GM19035 (cell line): ENCODE data around the gene WDR70.
"Not testable (repeated sequence)": the region's sequence is repeated elsewhere in the genome, so short reads cannot be mapped to it uniquely, and the experiment has no call there.

Source experiments
- ATAC-seq: cut with Tn5 transposase; IDR thresholded peaks from one replicate; pipeline ENCODE4 v1.9.1; 2021; ENCODE audit not compliant: unreplicated experiment

The WDR70 gene

GRCh38 chr5:37379100-37379628 is at the start of gene WDR70:
TSS of gene WDR70 (plus strand) at chr5:37379318. CDS start at chr5:37379368, 50 bp downstream.
- peak; percentile 98 for ATAC-seq

- ATAC-seq, result not testable (repeated sequence)
These were observed 44.4 kb upstream of the WDR70 start for GRCh38 chr5:37334754-37335153.

- ATAC-seq, result not testable (repeated sequence)
These were observed 36.4 kb upstream of the WDR70 start for GRCh38 chr5:37342741-37343140.

GRCh38 chr5:37355161-37355560 is 24.0 kb upstream of the WDR70 start:
- no peak for ATAC-seq

- ATAC-seq, result no peak
These were observed 8.6 kb upstream of the WDR70 start for GRCh38 chr5:37370550-37370863.

- ATAC-seq, result peak; percentile 93
These were observed 8.0 kb upstream of the WDR70 start, which contains the start of gene NUP155 for GRCh38 chr5:37370864-37371726. TSS of gene NUP155 (minus strand) at chr5:37371106. CDS start at chr5:37370977, 129 bp downstream.

GRCh38 chr5:37375091-37375490 is 4.0 kb upstream of the WDR70 start:
- ATAC-seq, result no peak

- not testable (repeated sequence) for ATAC-seq
These were observed 1.1 kb upstream of the WDR70 start for GRCh38 chr5:37378066-37378465.

GRCh38 chr5:37391591-37391990 is 12.5 kb downstream of the WDR70 start:
- no peak for ATAC-seq

GRCh38 chr5:37396352-37396751 is 17.2 kb downstream of the WDR70 start:
- no peak for ATAC-seq

- ATAC-seq, result no peak
These were observed 21.4 kb downstream of the WDR70 start for GRCh38 chr5:37400501-37400900.

GRCh38 chr5:37412515-37412914 is 33.4 kb downstream of the WDR70 start:
- ATAC-seq, result no peak

GRCh38 chr5:37415456-37415855 is 36.3 kb downstream of the WDR70 start:
- not testable (repeated sequence) for ATAC-seq

- ATAC-seq, result no peak
These were observed 38.2 kb downstream of the WDR70 start for GRCh38 chr5:37417347-37417746.

- ATAC-seq, result no peak
These were observed 45.3 kb downstream of the WDR70 start for GRCh38 chr5:37424441-37424840.

- no peak for ATAC-seq
These were observed 48.9 kb downstream of the WDR70 start for GRCh38 chr5:37428044-37428443.

- no peak for ATAC-seq
These were observed 56.1 kb downstream of the WDR70 start for GRCh38 chr5:37435261-37435660.

- no peak for ATAC-seq
These were observed 57.2 kb downstream of the WDR70 start for GRCh38 chr5:37436146-37436934.

GRCh38 chr5:37437711-37438110 is 58.6 kb downstream of the WDR70 start:
- ATAC-seq, result no peak

GRCh38 chr5:37445783-37446182 is 66.7 kb downstream of the WDR70 start:
- ATAC-seq, result not testable (repeated sequence)

- ATAC-seq, result no peak
These were observed 69.8 kb downstream of the WDR70 start for GRCh38 chr5:37448941-37449340.

GRCh38 chr5:37451991-37452390 is 72.9 kb downstream of the WDR70 start:
- ATAC-seq, result not testable (repeated sequence)
